ENCODE results near the gene ADCY5. TPM values are rescaled to one million over a fixed set of nuclear protein-coding genes. Genes with fewer than 3 reads are reported as not detected.

ADCY5 gene
- total and polyA plus RNA-seq, 2 donors (not counting 1 experiment from before 2014, with no cell fraction given), result not detected

DNA sequence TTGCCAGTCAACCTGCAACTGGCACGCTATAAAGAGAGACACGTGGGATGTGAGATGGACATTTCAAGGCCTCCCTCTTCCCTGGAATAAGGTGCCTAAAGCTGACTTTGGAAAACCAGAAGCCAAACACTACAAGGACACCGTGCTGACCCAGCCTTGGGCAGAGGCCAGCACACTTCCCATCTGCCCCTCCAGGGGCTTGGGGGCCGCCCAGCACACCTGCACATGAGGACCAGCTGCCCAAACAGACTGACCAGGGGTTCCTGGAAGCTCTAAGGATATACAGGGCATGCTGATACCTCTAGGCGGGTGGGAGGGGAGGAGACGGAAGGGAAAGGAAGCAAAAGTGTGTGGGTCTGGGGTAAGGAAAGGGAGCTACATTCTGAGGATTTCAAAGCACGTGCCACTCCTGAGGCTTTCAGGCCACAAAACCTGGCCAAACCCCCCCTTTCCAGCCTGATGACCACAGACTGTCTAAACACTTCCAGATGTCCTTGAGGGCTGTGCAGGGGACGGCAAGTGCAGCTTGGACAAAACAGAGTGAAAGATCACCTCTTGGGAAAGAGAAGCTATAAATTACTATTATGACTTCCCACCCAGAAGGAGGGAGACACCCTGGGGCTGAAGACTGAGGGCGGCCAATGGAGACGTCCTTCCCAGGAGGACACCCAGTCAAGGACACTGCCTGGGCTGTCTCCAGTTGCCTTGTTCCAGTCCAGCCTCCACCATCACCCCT lies 57.9 kb downstream of the ADCY5 start:
- Histone ChIP-seq H3K9ac (ENCODE audit: low read length) (no peak overlapping the region), H3K9me3 (ENCODE audit: control extremely low read depth in 1 of 3, control insufficient read depth in 2 of 3, insufficient read depth in 1 of 3, low read length in 2 of 3) (no peaks in the 10 kb centered on the region), H3K4me1 (ENCODE audit: control insufficient read depth in 2 of 2, insufficient read depth in 2 of 2, low read length in 2 of 2) (no peaks in the 10 kb centered on the region), H3K4me2 (replicated peaks; ENCODE audit: low read depth, low read length, poor library complexity, severe bottlenecking) (no peak overlapping the region), H2AFZ (ENCODE audit: insufficient read depth, low read depth, low read length, poor library complexity, severe bottlenecking) (no peak overlapping the region), H3K27me3 (replicated peaks in 1 of 4; ENCODE audit: control extremely low read depth in 1 of 4, control insufficient read depth in 3 of 4, insufficient read depth in 4 of 4, low read length in 3 of 4) (peaks cover 0 to 3% (median 0%) of the 10 kb centered on the region in 4 experiments), H3K4me3 (ENCODE audit: control extremely low read depth in 1 of 5, extremely low read depth in 1 of 5, insufficient read depth in 1 of 5, low read depth in 2 of 5, low read length in 4 of 5) (no peak overlapping the region), H4K20me1 (ENCODE audit: control insufficient read depth, insufficient read depth, low read length, poor library complexity, severe bottlenecking) (no peaks in the 10 kb centered on the region), H3K27ac (ENCODE audit: low read length in 2 of 2) (no peak overlapping the region), H3K79me2 (ENCODE audit: control insufficient read depth, insufficient read depth, low read length) (no peaks in the 10 kb centered on the region), H3K36me3 (replicated peaks in 1 of 2; ENCODE audit: control extremely low read depth in 1 of 2, control insufficient read depth in 1 of 2, extremely low read depth in 1 of 2, insufficient read depth in 2 of 2, low read length in 1 of 2) (no peaks in the 10 kb centered on the region)
- ATAC-seq (ENCODE audit: low read depth), result no peak
- Mint-ChIP-seq H3K4me1 (no peaks in the 10 kb centered on the region), H3K9me3 (ENCODE audit: insufficient read depth) (no peaks in the 10 kb centered on the region), H3K27me3 (peaks cover 43% of the 10 kb centered on the region), H3K27ac (no peak overlapping the region), H3K4me3 (no peak overlapping the region)
- no peak for TF ChIP-seq EZH2 (IDR thresholded peaks at IDR 0.05; ENCODE audit: borderline replicate concordance, insufficient read depth, low read depth, low read length, poor library complexity, severe bottlenecking)
- TF ChIP-seq, protein P1, sequence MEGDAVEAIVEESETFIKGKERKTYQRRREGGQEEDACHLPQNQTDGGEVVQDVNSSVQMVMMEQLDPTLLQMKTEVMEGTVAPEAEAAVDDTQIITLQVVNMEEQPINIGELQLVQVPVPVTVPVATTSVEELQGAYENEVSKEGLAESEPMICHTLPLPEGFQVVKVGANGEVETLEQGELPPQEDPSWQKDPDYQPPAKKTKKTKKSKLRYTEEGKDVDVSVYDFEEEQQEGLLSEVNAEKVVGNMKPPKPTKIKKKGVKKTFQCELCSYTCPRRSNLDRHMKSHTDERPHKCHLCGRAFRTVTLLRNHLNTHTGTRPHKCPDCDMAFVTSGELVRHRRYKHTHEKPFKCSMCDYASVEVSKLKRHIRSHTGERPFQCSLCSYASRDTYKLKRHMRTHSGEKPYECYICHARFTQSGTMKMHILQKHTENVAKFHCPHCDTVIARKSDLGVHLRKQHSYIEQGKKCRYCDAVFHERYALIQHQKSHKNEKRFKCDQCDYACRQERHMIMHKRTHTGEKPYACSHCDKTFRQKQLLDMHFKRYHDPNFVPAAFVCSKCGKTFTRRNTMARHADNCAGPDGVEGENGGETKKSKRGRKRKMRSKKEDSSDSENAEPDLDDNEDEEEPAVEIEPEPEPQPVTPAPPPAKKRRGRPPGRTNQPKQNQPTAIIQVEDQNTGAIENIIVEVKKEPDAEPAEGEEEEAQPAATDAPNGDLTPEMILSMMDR (IDR thresholded peaks at IDR 0.05), result no peak
- ChIA-PET CTCF (no interaction called here), POLR2A (no interaction called here)
- whole genome bisulfite sequencing (ENCODE audit: insufficient coverage), result 86% methylated on average over 8 of the region's 10 CpGs
- intact Hi-C loops (cut with micrococcal nuclease), result no loop called here
- no peak for DNase-seq

DNA sequence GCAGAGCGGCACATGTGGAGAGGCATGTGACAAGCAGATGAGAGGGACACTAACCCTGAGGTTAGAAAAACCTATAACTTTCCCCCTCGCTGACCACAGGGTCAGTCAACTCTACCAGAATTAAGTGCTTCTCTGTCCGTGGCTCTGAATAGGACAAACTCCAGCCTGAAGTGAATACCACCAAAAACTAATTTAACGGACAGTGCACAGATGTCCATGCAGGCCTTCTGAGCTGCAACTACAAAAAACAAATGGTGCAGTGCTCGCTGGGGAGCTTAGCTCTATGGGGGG lies 59.3 kb downstream of the ADCY5 start:
- Histone ChIP-seq H3K4me3 (ENCODE audit: control extremely low read depth in 1 of 5, extremely low read depth in 1 of 5, insufficient read depth in 1 of 5, low read depth in 2 of 5, low read length in 4 of 5) (no peak overlapping the region), H3K9ac (ENCODE audit: low read length) (no peak overlapping the region), H3K9me3 (ENCODE audit: control extremely low read depth in 1 of 3, control insufficient read depth in 2 of 3, insufficient read depth in 1 of 3, low read length in 2 of 3) (no peaks in the 10 kb centered on the region), H2AFZ (ENCODE audit: insufficient read depth, low read depth, low read length, poor library complexity, severe bottlenecking) (no peak overlapping the region), H3K36me3 (replicated peaks in 1 of 2; ENCODE audit: control extremely low read depth in 1 of 2, control insufficient read depth in 1 of 2, extremely low read depth in 1 of 2, insufficient read depth in 2 of 2, low read length in 1 of 2) (no peaks in the 10 kb centered on the region), H3K4me1 (ENCODE audit: control insufficient read depth in 2 of 2, insufficient read depth in 2 of 2, low read length in 2 of 2) (no peaks in the 10 kb centered on the region), H3K27ac (ENCODE audit: low read length in 2 of 2) (no peak overlapping the region), H3K27me3 (replicated peaks in 1 of 4; ENCODE audit: control extremely low read depth in 1 of 4, control insufficient read depth in 3 of 4, insufficient read depth in 4 of 4, low read length in 3 of 4) (peaks cover 0 to 3% (median 0%) of the 10 kb centered on the region in 4 experiments), H4K20me1 (ENCODE audit: control insufficient read depth, insufficient read depth, low read length, poor library complexity, severe bottlenecking) (no peaks in the 10 kb centered on the region), H3K4me2 (replicated peaks; ENCODE audit: low read depth, low read length, poor library complexity, severe bottlenecking) (no peak overlapping the region), H3K79me2 (ENCODE audit: control insufficient read depth, insufficient read depth, low read length) (no peaks in the 10 kb centered on the region)
- Mint-ChIP-seq H3K27me3 (peaks cover 41% of the 10 kb centered on the region), H3K9me3 (ENCODE audit: insufficient read depth) (no peaks in the 10 kb centered on the region), H3K27ac (no peak overlapping the region), H3K4me3 (no peak overlapping the region), H3K4me1 (no peaks in the 10 kb centered on the region)
- DNase-seq, result no peak
- intact Hi-C loops (cut with micrococcal nuclease), result no loop called here
- ChIA-PET CTCF (no interaction called here), POLR2A (no interaction called here)
- WGBS (ENCODE audit: insufficient coverage), result 77% methylated on average over 3 of the region's 5 CpGs
- TF ChIP-seq EZH2 (IDR thresholded peaks at IDR 0.05; ENCODE audit: borderline replicate concordance, insufficient read depth, low read depth, low read length, poor library complexity, severe bottlenecking), result no peak
- TF ChIP-seq, protein P1 (IDR thresholded peaks at IDR 0.05), result no peak
- no peak for ATAC-seq (ENCODE audit: low read depth)
